Astrocyte of the cerebellum (primary cell): Measurements from ENCODE around the gene DNTTIP2.

Experiments
- DNase-seq: peaks from one replicate; pipeline ENCODE4 v3.0.0-alpha.2; 2011; ENCODE audit warnings: low read depth
- H3K4me3 ChIP-seq: 2 replicates; pipeline ENCODE4 v1.5.1; 2011; ENCODE audit warnings: mild to moderate bottlenecking, low read depth, low read length, moderate library complexity
- in situ Hi-C: cut with HindIII; loops from 2 replicates; pipeline ENCODE4 v1.10.0; 2017; ENCODE audit warnings: low sequenced_read_pairs
- TF ChIP-seq, protein P1 (sequence below): IDR thresholded peaks from 2 replicates; pipeline ENCODE4 v1.5.1; 2012; ENCODE audit warnings: low read length, low read depth, moderate library complexity, mild to moderate bottlenecking; ENCODE audit errors: missing control alignments

Gene DNTTIP2

GRCh38 chr1:93904228-93904627 lies 25.2 kb upstream of the DNTTIP2 start:
- H3K4me3 ChIP-seq, result no peak overlapping the region
- TF ChIP-seq, protein P1, sequence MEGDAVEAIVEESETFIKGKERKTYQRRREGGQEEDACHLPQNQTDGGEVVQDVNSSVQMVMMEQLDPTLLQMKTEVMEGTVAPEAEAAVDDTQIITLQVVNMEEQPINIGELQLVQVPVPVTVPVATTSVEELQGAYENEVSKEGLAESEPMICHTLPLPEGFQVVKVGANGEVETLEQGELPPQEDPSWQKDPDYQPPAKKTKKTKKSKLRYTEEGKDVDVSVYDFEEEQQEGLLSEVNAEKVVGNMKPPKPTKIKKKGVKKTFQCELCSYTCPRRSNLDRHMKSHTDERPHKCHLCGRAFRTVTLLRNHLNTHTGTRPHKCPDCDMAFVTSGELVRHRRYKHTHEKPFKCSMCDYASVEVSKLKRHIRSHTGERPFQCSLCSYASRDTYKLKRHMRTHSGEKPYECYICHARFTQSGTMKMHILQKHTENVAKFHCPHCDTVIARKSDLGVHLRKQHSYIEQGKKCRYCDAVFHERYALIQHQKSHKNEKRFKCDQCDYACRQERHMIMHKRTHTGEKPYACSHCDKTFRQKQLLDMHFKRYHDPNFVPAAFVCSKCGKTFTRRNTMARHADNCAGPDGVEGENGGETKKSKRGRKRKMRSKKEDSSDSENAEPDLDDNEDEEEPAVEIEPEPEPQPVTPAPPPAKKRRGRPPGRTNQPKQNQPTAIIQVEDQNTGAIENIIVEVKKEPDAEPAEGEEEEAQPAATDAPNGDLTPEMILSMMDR, result no peak
- no peak for DNase-seq
- in situ Hi-C loops, result no loop called here

GRCh38 chr1:93900723-93901504 lies 21.9 kb upstream of the DNTTIP2 start:
- no peak overlapping the region for H3K4me3 ChIP-seq
- TF ChIP-seq, protein P1, result no peak
- DNase-seq, result no peak
- in situ Hi-C loops, result no loop called here

GRCh38 chr1:93899543-93900207 lies 20.7 kb upstream of the DNTTIP2 start:
- in situ Hi-C loops, result no loop called here
- no peak for DNase-seq
- TF ChIP-seq, protein P1, result no peak
- H3K4me3 ChIP-seq, result no peak overlapping the region

DNA sequence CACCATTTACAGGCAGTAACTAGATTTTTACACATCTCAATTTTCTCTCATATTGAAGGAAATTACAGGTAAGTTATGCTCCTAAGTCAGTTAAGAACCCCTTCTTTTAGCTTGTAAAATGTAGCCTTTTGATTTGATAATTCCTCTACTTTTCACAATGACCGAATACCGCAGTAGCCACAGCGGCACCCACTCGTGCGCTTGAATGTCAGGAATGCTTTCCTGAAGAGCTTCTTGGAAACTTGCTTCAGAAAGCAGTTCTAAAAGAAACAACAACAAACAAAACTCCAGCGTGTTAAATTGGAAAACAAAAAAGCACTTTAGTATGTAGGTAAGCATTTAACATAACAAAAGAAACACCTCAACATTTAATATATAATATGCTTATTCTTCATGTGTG lies 9.9 kb upstream of the DNTTIP2 start:
- H3K4me3 ChIP-seq, result no peak overlapping the region
- TF ChIP-seq, protein P1, result no peak
- no peak for DNase-seq
- in situ Hi-C loops, result no loop called here

- in situ Hi-C loops, result no loop called here
- TF ChIP-seq, protein P1, result no peak
- DNase-seq, result no peak
- H3K4me3 ChIP-seq, result no peak overlapping the region
Measured at GRCh38 chr1:93882269-93882668, 3.3 kb upstream of the DNTTIP2 start.

DNA sequence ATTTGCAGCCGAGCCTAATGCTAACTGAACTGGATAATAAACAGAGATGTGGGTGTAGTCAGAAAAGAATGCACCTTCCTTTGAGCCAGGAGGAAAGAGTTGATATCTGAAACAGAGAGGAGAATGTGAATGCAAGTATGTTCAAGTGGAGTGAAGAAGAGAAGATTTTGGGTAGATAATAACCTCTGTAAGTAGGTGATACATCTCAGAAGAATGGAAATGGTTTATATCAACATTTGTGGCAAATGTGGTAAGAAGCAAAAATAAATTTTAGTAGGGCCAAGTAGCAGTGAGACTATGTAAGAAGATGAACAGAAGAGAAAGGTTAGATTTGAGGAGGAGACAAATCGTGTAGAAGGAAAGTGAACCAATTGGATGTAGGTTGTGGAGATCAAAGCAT lies 1.7 kb upstream of the DNTTIP2 start:
- TF ChIP-seq, protein P1, result no peak
- no peak for DNase-seq
- in situ Hi-C loops, result no loop called here
- no peak overlapping the region for H3K4me3 ChIP-seq
